SK-N-SH (cell line): ENCODE measurements around the gene KANK4. TPM values are rescaled to one million over a fixed set of nuclear protein-coding genes. Genes with fewer than 3 reads are reported as not detected.

ENCODE experiments used
- CTCF ChIA-PET: fragments of 300-600, 350-600 bp; formaldehyde crosslinking; extraction: SDS; loops from one replicate; lab custom pipeline; 2021; lab: Yijun Ruan, JAX
- POLR2A ChIA-PET: fragments of 350-600 bp; sonication (Branson Sonifier 250); formaldehyde crosslinking; extraction: SDS; loops from one replicate; lab custom pipeline; 2020; ENCODE audit warnings: antibody characterized with exemption, inconsistent platforms; lab: Yijun Ruan, JAX
- DNase-seq: peaks from one replicate; pipeline ENCODE4 v3.0.0; 2012
- H2AFZ ChIP-seq: fragments of 200-600 bp; sonication (generic); 2 replicates; pipeline ENCODE4 v1.8.1; 2016; ENCODE audit warnings: antibody characterized with exemption, mild to moderate bottlenecking, low read depth
- H3F3A ChIP-seq: fragments of 200-600 bp; sonication (generic); replicated peaks from 2 replicates; pipeline ENCODE3; 2016; ENCODE audit warnings: antibody characterized with exemption, mild to moderate bottlenecking; ENCODE audit not compliant: insufficient read depth
- H3K27ac ChIP-seq, 2 experiments: fragments of 200-500 bp in 1 of 2; fragments of 200-600 bp in 1 of 2; sonication (Bioruptor generic) in 1 of 2; sonication (generic), shearing (Covaris generic) in 1 of 2; 2 replicates each; pipeline versions ENCODE4 v1.5.1 to v1.6.1; 2014 to 2016; ENCODE audit warnings: low read depth in 2 of 2, inconsistent platforms in 1 of 2, low read length in 1 of 2, mild to moderate bottlenecking in 1 of 2, mixed read lengths in 1 of 2
- H3K27me3 ChIP-seq: fragments of 200-600 bp; sonication (generic), shearing (Covaris generic); 2 replicates; pipeline ENCODE4 v1.6.1; 2016; ENCODE audit warnings: mixed run types; ENCODE audit not compliant: insufficient read depth
- H3K36me3 ChIP-seq, 2 experiments: fragments of 200-500 bp in 1 of 2; fragments of 200-600 bp in 1 of 2; sonication (Bioruptor generic) in 1 of 2; sonication (generic) in 1 of 2; replicated peaks in 1 of 2; 2 replicates each; pipeline versions ENCODE3 to v1.5.1; 2014 to 2016; ENCODE audit warnings: low read length in 1 of 2, mild to moderate bottlenecking in 1 of 2; ENCODE audit not compliant: insufficient read depth in 2 of 2, control insufficient read depth in 1 of 2
- H3K4me1 ChIP-seq, 2 experiments: fragments of 200-500 bp in 1 of 2; fragments of 200-600 bp in 1 of 2; sonication (Bioruptor generic) in 1 of 2; sonication (generic), shearing (Covaris generic) in 1 of 2; 2 replicates each; pipeline versions ENCODE4 v1.5.1 to v1.6.1; 2014 to 2016; ENCODE audit warnings: low read depth in 1 of 2, low read length in 1 of 2, mixed run types in 1 of 2; ENCODE audit not compliant: insufficient read depth in 2 of 2, control insufficient read depth in 1 of 2
- H3K4me2 ChIP-seq: fragments of 200-600 bp; sonication (generic), shearing (Covaris generic); 2 replicates; pipeline ENCODE4 v1.6.1; 2017; ENCODE audit warnings: mixed run types
- H3K4me3 ChIP-seq, 2 experiments: fragments of 200-500 bp in 1 of 2; fragments of 200-600 bp in 1 of 2; sonication (Bioruptor generic) in 1 of 2; sonication (generic), shearing (Covaris generic) in 1 of 2; 2 replicates each; pipeline versions ENCODE4 v1.5.1 to v1.8.1; 2014 to 2016; ENCODE audit warnings: low read depth in 2 of 2, inconsistent platforms in 1 of 2, low read length in 1 of 2, mild to moderate bottlenecking in 1 of 2, mixed read lengths in 1 of 2, moderate library complexity in 1 of 2
- H3K79me2 ChIP-seq: fragments of 200-600 bp; sonication (generic); 2 replicates; pipeline ENCODE4 v1.8.1; 2017; ENCODE audit warnings: mild to moderate bottlenecking; ENCODE audit not compliant: insufficient read depth
- H3K9ac ChIP-seq: fragments of 200-600 bp; sonication (generic); 2 replicates; pipeline ENCODE4 v1.6.1; 2017; ENCODE audit warnings: mixed run types
- H3K9me2 ChIP-seq: fragments of 200-600 bp; sonication (generic); 2 replicates; pipeline ENCODE4 v1.6.1; 2017; ENCODE audit warnings: mixed run types
- H3K9me3 ChIP-seq: fragments of 200-600 bp; sonication (generic); 2 replicates; pipeline ENCODE4 v1.6.1; 2017; ENCODE audit warnings: mixed run types, mild to moderate bottlenecking, moderate library complexity
- H4K20me1 ChIP-seq: fragments of 200-600 bp; sonication (generic); 2 replicates; pipeline ENCODE4 v1.6.1; 2017; ENCODE audit warnings: mild to moderate bottlenecking, mixed run types; ENCODE audit not compliant: insufficient read depth
- CTCF ChIP-seq: fragments of 200-600 bp; sonication (generic); IDR thresholded peaks from 2 replicates; pipeline ENCODE4 v1.6.1; 2017; ENCODE audit warnings: antibody characterized with exemption, mild to moderate bottlenecking, moderate library complexity
- ELF1 ChIP-seq: IDR thresholded peaks from 2 replicates; pipeline ENCODE4 v1.4.0; 2012
- EP300 ChIP-seq, 2 experiments: IDR thresholded peaks; 2 replicates each; pipeline versions ENCODE4 v1.4.0 to v1.6.1; 2012; ENCODE audit warnings: borderline replicate concordance in 1 of 2, low read depth in 1 of 2, low read length in 1 of 2
- FOSL2 ChIP-seq: IDR thresholded peaks from 2 replicates; pipeline ENCODE4 v1.4.0; 2012; ENCODE audit warnings: low read depth, mild to moderate bottlenecking, moderate library complexity, borderline replicate concordance
- GABPA ChIP-seq: IDR thresholded peaks from 2 replicates; pipeline ENCODE4 v1.4.0; 2012; ENCODE audit warnings: low read depth, mild to moderate bottlenecking
- MAX ChIP-seq: IDR thresholded peaks from 2 replicates; pipeline ENCODE4 v1.4.0; 2012; ENCODE audit warnings: low read depth
- MXI1 ChIP-seq: IDR thresholded peaks from 2 replicates; pipeline ENCODE4 v1.6.1; 2012; ENCODE audit warnings: mild to moderate bottlenecking, low read depth, low read length, improper control_type of control experiment
- NFIC ChIP-seq: IDR thresholded peaks from 2 replicates; pipeline ENCODE4 v1.4.0; 2012; ENCODE audit warnings: borderline replicate concordance
- POLR2AphosphoS5 ChIP-seq: IDR thresholded peaks from 2 replicates; pipeline ENCODE4 v1.6.1; 2012; ENCODE audit warnings: low read depth, low read length
- RAD21 ChIP-seq: IDR thresholded peaks from 2 replicates; pipeline ENCODE4 v1.6.1; 2012; ENCODE audit warnings: mild to moderate bottlenecking, low read length
- REST ChIP-seq: IDR thresholded peaks from 2 replicates; pipeline ENCODE4 v1.6.1; 2012; ENCODE audit warnings: mild to moderate bottlenecking, low read depth, low read length, moderate library complexity
- RFX5 ChIP-seq: IDR thresholded peaks from 2 replicates; pipeline ENCODE4 v1.6.1; 2012; ENCODE audit warnings: mild to moderate bottlenecking, improper control_type of control experiment, low read length
- SMC3 ChIP-seq: IDR thresholded peaks from 2 replicates; pipeline ENCODE4 v1.6.1; 2012; ENCODE audit warnings: low read depth, low read length, improper control_type of control experiment
- USF2 ChIP-seq: fragments of 150-350 bp; IDR thresholded peaks from 2 replicates; pipeline ENCODE4 v1.6.1; 2017; ENCODE audit warnings: antibody characterized with exemption, low read length, low read depth, borderline replicate concordance
- YY1 ChIP-seq: IDR thresholded peaks from 2 replicates; pipeline ENCODE4 v1.4.0; 2012; ENCODE audit warnings: low read depth, mild to moderate bottlenecking
- WGBS: methylation state at CpG from one replicate; pipeline ENCODE4 v1.1.6; 2017; ENCODE audit warnings: low lambda C conversion rate; 5-methylcytosine and 5-hydroxymethylcytosine counted together
- polyA plus RNA-seq, 3 experiments: library from polyadenylated mRNA; depleted of rRNA; stranded (reverse); fragments of >200 nt; gene quantifications; 2 replicates each; pipeline ENCODE4 v1.2.3, GENCODE V29; 2012

The KANK4 gene
- polyA plus RNA-seq, 1 of the 3 experiments (the other 2 are of a cell fraction) = not detected

- POLR2A ChIA-PET = no interaction called here
- peaks cover 0 to 19% of the 10 kb centered on the region in 2 experiments; a peak in 2 of 4 replicates for H3K4me1 ChIP-seq
- WGBS = 57% methylated on average over 5 of the region's 5 CpGs
These were observed 35.2 kb downstream of the KANK4 start for GRCh38 chr1:62283986-62284385.

GRCh38 chr1:62282909-62283755 is 36.1 kb downstream of the KANK4 start:
- no peaks in the 10 kb centered on the region for H3K79me2 ChIP-seq
- H3K9me2 ChIP-seq = no peaks in the 10 kb centered on the region
- H4K20me1 ChIP-seq = no peaks in the 10 kb centered on the region
- no peaks in the 10 kb centered on the region for H3K36me3 ChIP-seq
- H3F3A ChIP-seq = no peaks in the 10 kb centered on the region
- H2AFZ ChIP-seq = no peak overlapping the region
- H3K9me3 ChIP-seq = no peaks in the 10 kb centered on the region
- no peak overlapping the region for H3K27ac ChIP-seq
- no peak overlapping the region for H3K9ac ChIP-seq
- no peak for DNase-seq
- CTCF ChIA-PET = interaction anchor here (0.9 to 3.5 kb wide), 5 partner anchors 11 to 124 kb away, joined by 3 to 16 read pairs (median 5); no protein-coding TSS in a partner anchor
- POLR2A ChIA-PET = no interaction called here
- WGBS = 64% methylated on average over 7 of the region's 8 CpGs
- peaks cover 0 to 21% of the 10 kb centered on the region in 2 experiments; a peak in 2 of 4 replicates for H3K4me1 ChIP-seq
- H3K27me3 ChIP-seq = peaks cover 9% of the 10 kb centered on the region; the same call in 1 of the 2 replicates
- H3K4me3 ChIP-seq = no peak overlapping the region
- H3K4me2 ChIP-seq = no peak overlapping the region
- TF ChIP-seq YY1 = no peak
- TF ChIP-seq FOSL2 = no peak
- TF ChIP-seq ELF1 = no peak
- no peak for TF ChIP-seq REST
- TF ChIP-seq EP300 (IDR thresholded peaks at IDR 0.05; ENCODE audit: borderline replicate concordance in 1 of 2, low read depth in 1 of 2, low read length in 1 of 2) = no peak
- TF ChIP-seq POLR2AphosphoS5 = no peak
- TF ChIP-seq USF2 = no peak
- TF ChIP-seq RFX5 = no peak

More at GRCh38 chr1:62283986-62284385, 35.2 kb downstream of the KANK4 start:
- TF ChIP-seq RAD21 (no peak), NFIC (no peak), SMC3 (no peak), FOSL2 (no peak), CTCF (no peak), GABPA (no peak), POLR2AphosphoS5 (no peak), YY1 (no peak), MAX (no peak), MXI1 (no peak)
- Histone ChIP-seq H2AFZ (no peak overlapping the region), H3K9me3 (no peaks in the 10 kb centered on the region), H3K9me2 (no peaks in the 10 kb centered on the region), H3K27me3 (peaks cover 9% of the 10 kb centered on the region; the same call in 1 of the 2 replicates), H3K36me3 (no peaks in the 10 kb centered on the region), H4K20me1 (no peaks in the 10 kb centered on the region), H3K4me3 (no peak overlapping the region), H3F3A (no peaks in the 10 kb centered on the region), H3K4me2 (no peak overlapping the region), H3K27ac (no peak overlapping the region), H3K79me2 (no peaks in the 10 kb centered on the region), H3K9ac (no peak overlapping the region)
- DNase-seq = no peak
- CTCF ChIA-PET = interaction anchor here (0.9 to 3.5 kb wide), 5 partner anchors 10 to 123 kb away, joined by 3 to 16 read pairs (median 5); no protein-coding TSS in a partner anchor
